GM13976 (cell line): ENCODE data around the gene BIRC3.

Experiments used
- DNase-seq: peaks from one replicate; pipeline ENCODE4 v3.0.0; 2012; ENCODE audit warnings: low spot score
- in situ Hi-C: fragments of 300-500 bp; cut with MboI; formaldehyde crosslinking; loops from one replicate; pipeline ENCODE4 v1.12.0; 2022; ENCODE audit warnings: low sequenced_read_pairs, mixed read lengths, inconsistent platforms; ENCODE audit not compliant: unreplicated experiment
- TF ChIP-seq, protein P1 (sequence below): IDR thresholded peaks from 2 replicates; pipeline ENCODE4 v1.5.1; 2012; ENCODE audit warnings: borderline replicate concordance, mild to moderate bottlenecking; ENCODE audit not compliant: insufficient read depth; ENCODE audit errors: extremely low read depth, missing control alignments, control extremely low read depth

Gene BIRC3

GRCh38 chr11:102322560-102322959 is 5.3 kb downstream of the BIRC3 start:
- in situ Hi-C loops = no loop called here
- DNase-seq = no peak
- TF ChIP-seq, protein P1, sequence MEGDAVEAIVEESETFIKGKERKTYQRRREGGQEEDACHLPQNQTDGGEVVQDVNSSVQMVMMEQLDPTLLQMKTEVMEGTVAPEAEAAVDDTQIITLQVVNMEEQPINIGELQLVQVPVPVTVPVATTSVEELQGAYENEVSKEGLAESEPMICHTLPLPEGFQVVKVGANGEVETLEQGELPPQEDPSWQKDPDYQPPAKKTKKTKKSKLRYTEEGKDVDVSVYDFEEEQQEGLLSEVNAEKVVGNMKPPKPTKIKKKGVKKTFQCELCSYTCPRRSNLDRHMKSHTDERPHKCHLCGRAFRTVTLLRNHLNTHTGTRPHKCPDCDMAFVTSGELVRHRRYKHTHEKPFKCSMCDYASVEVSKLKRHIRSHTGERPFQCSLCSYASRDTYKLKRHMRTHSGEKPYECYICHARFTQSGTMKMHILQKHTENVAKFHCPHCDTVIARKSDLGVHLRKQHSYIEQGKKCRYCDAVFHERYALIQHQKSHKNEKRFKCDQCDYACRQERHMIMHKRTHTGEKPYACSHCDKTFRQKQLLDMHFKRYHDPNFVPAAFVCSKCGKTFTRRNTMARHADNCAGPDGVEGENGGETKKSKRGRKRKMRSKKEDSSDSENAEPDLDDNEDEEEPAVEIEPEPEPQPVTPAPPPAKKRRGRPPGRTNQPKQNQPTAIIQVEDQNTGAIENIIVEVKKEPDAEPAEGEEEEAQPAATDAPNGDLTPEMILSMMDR = no peak

GRCh38 chr11:102323542-102324251 is 6.4 kb downstream of the BIRC3 start:
- TF ChIP-seq, protein P1 = no peak
- in situ Hi-C loops = no loop called here
- DNase-seq = no peak

DNA sequence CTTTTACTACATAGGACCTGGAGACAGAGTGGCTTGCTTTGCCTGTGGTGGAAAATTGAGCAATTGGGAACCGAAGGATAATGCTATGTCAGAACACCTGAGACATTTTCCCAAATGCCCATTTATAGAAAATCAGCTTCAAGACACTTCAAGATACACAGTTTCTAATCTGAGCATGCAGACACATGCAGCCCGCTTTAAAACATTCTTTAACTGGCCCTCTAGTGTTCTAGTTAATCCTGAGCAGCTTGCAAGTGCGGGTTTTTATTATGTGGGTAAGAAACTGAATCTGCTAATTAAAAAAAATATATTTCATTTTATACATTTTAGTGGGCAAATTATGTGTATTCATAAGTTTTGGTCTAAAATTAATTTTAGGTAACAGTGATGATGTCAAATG is 7.8 kb downstream of the BIRC3 start:
- TF ChIP-seq, protein P1 = no peak
- in situ Hi-C loops = no loop called here
- DNase-seq = no peak

DNA sequence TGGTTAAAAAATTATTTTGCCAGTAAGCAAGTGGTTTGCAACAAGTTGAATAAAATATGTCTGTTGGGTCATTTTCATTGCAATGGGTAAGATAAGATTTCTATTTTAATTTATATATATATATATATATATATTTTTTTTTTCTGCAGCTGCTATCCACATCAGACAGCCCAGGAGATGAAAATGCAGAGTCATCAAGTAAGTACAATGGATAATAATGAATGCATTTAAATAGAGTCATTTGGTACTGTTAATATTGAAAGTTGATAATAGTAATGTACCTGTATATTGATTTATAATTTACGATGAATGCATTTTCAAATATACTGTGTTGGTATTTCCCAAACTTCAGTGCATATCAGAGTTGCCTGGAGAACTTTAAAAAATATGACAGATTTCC is 11.5 kb downstream of the BIRC3 start:
- TF ChIP-seq, protein P1 = no peak
- no peak for DNase-seq
- in situ Hi-C loops = no loop called here

DNA sequence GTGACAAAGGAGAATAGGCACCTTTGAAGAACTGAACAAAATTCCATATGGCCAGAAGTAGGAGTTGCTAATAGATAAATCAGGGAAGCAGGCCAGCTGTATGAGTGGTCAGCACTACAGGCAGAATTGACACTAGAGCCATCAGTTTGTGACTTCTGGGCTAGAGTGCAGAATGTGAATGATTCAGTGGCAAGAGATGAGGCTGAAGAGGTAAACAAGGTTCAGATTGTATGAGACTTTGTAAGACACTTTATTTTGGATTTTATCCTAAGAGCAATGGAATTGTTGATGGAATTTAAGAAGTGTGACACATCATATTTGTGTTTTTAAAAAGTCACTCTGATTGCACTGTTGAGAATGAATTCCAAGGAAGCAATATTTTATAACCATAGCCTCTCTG is 12.9 kb downstream of the BIRC3 start:
- TF ChIP-seq, protein P1 = no peak
- in situ Hi-C loops = no loop called here
- no peak for DNase-seq

GRCh38 chr11:102331341-102331740 is 14.1 kb downstream of the BIRC3 start:
- DNase-seq = no peak
- in situ Hi-C loops = no loop called here
- TF ChIP-seq, protein P1 = no peak
